Measurements from ENCODE around the gene MBD5. TPM values are rescaled to one million over a fixed set of nuclear protein-coding genes. Genes with fewer than 3 reads are reported as not detected.

The MBD5 gene
- polyA plus RNA-seq, 3 donors, result 54.2 to 57.0 (median 56.7) TPM

DNA sequence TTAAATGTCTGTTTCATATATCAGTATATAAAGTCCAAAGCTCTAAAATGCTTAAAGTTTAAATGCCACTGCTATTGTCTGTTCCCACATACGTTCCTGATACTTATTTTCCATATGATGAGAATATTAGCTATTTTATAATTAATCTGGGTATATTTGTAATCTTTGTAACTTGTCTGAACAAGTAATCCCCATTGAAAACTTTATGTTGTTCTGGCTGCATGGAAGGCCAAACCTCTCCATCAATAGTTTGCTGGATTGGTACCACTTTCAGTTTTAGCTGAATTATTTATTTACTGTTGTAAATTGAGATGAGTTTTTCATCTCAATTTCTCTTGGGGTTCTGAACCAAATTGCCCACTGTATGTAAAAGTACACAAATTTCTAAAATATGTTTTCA, 1.5 kb downstream of the MBD5 start:
- DNase-seq (ENCODE audit: low read depth in 3 of 3, low spot score in 2 of 3), result no peak

GRCh38 chr2:148022882-148023281, 2.0 kb downstream of the MBD5 start:
- no peak for DNase-seq (ENCODE audit: low read depth in 3 of 3, low spot score in 2 of 3)

- no peak for DNase-seq (ENCODE audit: low read depth in 3 of 3, low spot score in 2 of 3)
Measured at GRCh38 chr2:148023861-148024260, 3.0 kb downstream of the MBD5 start.

DNA sequence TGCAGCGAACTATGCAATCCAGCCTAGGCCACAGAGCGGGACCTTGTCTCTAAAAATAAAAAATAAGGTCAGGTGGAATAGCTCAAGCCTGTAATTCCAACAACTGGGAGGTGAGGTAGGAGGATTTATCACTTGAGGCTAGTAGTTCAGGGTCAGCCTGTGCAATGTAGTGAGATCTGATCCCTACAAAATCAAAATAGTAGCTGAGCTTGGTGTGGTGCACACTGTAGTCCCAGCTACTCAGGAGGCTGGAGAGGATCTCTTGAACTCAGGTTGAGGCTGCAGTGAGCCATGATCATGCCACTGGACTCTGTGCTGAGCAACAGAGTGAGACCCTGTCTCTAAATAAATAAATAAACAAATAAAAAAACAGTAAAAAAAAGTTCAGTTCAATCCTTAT, 5.7 kb downstream of the MBD5 start:
- no peak for DNase-seq (ENCODE audit: low read depth in 3 of 3, low spot score in 2 of 3)

- DNase-seq (ENCODE audit: low read depth in 3 of 3, low spot score in 2 of 3), result no peak
Measured at GRCh38 chr2:148027822-148028221, 6.9 kb downstream of the MBD5 start.

GRCh38 chr2:148028781-148029180, 7.9 kb downstream of the MBD5 start:
- DNase-seq (ENCODE audit: low read depth in 3 of 3, low spot score in 2 of 3), result no peak

DNA sequence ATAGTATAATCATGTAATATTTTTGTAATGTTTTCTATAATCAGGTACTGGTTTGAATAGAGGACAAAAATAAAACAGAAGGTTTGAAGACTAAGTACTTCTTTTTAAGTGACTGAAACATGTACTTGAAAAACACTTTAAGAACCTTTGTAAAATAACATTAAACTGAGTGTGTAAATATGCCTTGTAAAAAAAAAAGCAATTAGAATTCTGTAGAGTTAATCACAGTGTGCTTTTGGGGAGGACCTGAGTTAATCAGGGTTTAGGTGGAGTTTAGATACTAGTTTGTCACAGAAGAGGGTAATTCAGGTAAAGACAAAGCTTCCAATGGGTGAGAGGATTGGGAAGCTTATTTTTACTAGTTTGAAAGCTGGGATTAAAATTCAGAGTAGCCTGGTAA, 10.3 kb downstream of the MBD5 start:
- no peak for DNase-seq (ENCODE audit: low read depth in 3 of 3, low spot score in 2 of 3)

GRCh38 chr2:148032215-148032614, 11.3 kb downstream of the MBD5 start:
- DNase-seq (ENCODE audit: low read depth in 3 of 3, low spot score in 2 of 3), result no peak

GRCh38 chr2:148039783-148040182, 18.9 kb downstream of the MBD5 start:
- DNase-seq (ENCODE audit: low read depth in 3 of 3, low spot score in 2 of 3), result no peak

DNA sequence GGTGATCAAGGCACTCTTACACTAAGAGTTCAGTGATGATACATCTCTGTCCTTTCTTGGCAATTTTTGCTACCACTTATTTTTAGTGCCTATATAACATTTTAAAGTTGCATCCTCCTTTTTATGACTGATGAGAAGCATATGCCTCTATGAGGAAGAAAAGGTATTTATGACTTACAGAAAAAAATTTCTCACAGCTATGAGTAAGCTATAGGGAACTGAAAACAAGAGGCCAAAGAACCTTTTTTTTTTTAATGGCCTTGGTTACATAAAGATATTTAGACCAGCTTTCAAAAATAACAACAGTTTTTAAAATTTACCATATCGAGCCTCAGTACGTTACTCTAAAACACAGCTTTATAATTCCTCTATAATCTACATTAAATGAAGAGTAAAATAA, 21.3 kb downstream of the MBD5 start:
- no peak for DNase-seq (ENCODE audit: low read depth in 3 of 3, low spot score in 2 of 3)

GRCh38 chr2:148044322-148044721, 23.4 kb downstream of the MBD5 start:
- no peak for DNase-seq (ENCODE audit: low read depth in 3 of 3, low spot score in 2 of 3)

DNA sequence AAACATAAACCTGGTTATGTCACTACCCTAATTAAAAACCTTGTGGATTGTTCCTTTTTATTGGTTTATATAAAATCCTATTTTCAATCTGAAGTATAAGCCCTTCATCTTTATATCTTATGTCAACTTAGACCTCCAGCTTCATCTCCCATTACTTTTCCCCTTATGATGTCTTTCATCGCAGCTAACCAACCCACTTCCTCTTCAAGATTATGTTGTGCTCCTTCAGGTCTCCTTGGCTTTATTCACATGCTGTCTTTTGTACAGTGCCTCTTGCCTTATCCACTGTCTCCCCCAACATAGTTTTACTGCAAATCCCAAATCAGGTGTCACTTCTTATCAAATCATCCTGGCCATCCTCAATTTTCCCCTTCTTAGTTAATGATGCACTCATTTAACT, 25.9 kb downstream of the MBD5 start:
- DNase-seq (ENCODE audit: low read depth in 3 of 3, low spot score in 2 of 3), result no peak

- no peak for DNase-seq (ENCODE audit: low read depth in 3 of 3, low spot score in 2 of 3)
Measured at GRCh38 chr2:148048475-148049221, 27.8 kb downstream of the MBD5 start.

GRCh38 chr2:148049284-148049683, 28.4 kb downstream of the MBD5 start:
- DNase-seq (ENCODE audit: low read depth in 3 of 3, low spot score in 2 of 3), result no peak

DNA sequence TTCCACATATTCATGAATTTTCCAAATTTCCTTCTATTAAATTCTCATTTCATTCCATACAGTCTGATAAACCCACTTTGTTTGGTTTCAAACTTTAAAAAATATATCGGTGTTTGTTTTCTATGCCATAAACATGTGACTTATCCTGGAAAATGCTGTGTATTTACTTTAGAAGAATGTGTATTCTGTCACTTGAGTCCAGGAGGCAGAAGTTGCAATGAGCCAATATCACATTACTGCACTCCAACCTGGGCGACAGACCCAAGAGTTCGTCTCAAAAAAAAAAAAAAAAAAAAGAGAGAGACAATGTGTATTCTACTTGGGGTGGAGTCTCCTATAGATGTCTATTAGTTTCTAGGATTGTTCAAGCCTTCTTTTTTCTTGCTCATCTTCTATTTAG, 31.8 kb downstream of the MBD5 start:
- DNase-seq (ENCODE audit: low read depth in 3 of 3, low spot score in 2 of 3), result no peak

DNA sequence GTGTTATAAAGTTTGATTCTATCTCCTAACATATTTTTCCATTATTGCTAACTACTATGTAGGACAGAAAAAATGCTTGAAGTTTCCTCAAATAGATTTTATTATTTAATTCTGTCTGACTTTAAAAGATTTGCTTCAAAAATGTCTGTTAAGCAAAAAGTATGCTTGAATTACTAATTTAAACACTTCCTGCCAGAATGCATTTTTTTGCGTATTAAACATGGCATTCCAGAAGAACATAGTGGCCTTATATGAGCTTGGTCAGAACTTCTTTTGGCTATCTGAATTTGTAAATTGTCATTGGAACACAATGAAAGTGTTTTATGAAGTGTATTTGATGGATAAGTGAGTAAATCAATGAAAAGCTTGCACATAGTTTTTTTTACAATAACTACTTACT, 37.8 kb downstream of the MBD5 start:
- DNase-seq (ENCODE audit: low read depth in 3 of 3, low spot score in 2 of 3), result no peak

GRCh38 chr2:148063633-148064032, 42.7 kb downstream of the MBD5 start:
- DNase-seq (ENCODE audit: low read depth in 3 of 3, low spot score in 2 of 3), result no peak

DNA sequence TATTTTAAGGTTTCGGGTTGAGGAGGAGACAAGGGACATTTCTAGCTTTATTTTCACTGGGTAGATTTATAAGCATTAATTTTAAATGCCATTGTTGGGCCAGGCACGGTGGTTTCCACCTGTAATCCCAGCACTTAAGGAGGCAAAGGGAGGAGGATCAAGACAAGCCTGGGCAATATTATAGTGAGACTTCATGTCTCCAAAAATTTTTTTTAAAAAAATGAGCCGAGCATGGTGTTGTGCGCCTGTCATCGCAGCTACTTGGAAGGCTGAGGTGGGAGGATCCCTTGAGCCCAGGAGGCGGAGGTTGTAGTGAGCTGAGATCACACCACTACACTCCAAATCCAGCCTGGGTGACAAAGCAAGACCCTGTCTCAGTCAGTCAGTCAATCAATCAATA, 45.0 kb downstream of the MBD5 start:
- no peak for DNase-seq (ENCODE audit: low read depth in 3 of 3, low spot score in 2 of 3)

DNA sequence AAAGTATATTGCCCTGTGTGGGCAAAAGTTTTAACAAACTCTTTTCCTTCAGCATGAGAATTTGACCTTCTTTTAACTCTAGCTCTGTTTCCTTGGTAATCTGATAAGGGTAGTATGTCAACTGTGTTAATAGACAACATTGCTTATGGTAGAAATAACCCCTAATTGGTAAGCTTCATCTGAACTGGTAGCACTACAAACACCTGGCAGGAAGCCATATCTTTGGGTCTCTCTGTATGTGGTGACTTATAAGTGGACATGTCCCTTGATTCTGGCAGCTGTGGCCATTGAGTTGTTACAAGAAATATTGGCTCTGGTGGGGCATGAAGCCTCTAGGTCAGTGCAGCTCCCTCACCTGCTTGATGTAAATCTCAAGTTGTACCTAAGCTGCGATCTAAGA, 46.9 kb downstream of the MBD5 start:
- no peak for DNase-seq (ENCODE audit: low read depth in 3 of 3, low spot score in 2 of 3)

- no peak for DNase-seq (ENCODE audit: low read depth in 3 of 3, low spot score in 2 of 3)
Measured at GRCh38 chr2:148071351-148071750, 50.5 kb downstream of the MBD5 start.

DNA sequence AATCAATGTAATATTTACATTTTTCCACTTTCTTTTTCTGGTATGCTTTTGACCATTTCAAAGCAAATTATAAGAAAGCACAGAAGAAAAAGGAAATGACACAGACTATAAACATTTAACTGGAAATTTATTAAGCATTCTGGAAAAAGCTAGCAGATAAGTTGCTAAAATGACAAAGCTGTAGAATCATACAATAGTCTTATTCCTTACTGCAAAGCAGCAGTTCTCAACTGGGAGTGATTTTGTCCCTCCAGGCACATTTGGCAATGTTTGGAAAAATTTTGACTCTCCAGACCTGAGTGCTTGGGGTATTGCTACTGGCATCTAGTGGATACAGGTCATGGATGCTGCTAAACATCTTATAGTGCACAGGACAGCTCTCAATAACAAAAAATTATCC, 75.1 kb downstream of the MBD5 start:
- DNase-seq (ENCODE audit: low read depth in 3 of 3, low spot score in 2 of 3), result no peak

DNA sequence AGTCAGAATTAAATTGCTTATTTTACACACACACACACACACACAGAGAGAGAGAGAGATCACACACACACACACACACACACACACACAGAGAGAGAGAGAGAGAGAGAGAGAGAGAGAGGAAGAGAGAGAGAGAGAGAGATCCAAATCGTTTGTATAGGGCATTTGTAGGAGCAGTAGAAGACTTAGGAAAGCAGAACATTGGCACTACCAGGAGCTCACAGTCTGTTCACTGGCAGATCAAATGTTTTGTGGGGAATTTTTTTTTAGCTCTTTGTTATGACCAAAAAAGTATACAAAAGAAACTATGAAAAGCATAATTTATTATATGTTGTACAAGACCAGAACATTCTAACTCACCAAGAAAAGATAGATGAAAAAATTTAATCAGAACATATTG, 81.8 kb downstream of the MBD5 start:
- DNase-seq (ENCODE audit: low read depth in 3 of 3, low spot score in 2 of 3), result no peak

DNA sequence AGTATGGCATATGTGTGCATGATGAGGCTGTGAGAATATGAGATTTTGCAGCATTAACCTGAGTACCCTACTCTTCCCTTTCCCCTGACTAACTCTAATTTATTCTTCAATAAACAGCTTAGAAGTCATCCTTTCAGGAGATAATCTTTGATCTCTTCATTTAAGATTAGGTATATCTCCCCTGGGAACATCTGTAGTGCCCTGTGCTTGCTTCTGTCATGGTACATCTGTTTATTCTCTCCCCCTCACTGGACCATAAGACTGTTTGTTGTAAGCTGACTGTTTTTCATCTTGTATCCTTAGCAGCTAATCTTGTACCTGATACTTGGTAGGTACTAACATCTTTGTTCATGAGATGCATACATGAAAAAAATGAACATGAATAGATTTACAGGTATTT, 83.1 kb downstream of the MBD5 start:
- DNase-seq (ENCODE audit: low read depth in 3 of 3, low spot score in 2 of 3), result no peak

All from right renal cortex interstitium (tissue), 3 donors.